ENCODE results near the gene BDH1.
"Not testable (repeated sequence)": the region's sequence is repeated elsewhere in the genome, so short reads cannot be mapped to it uniquely, and the experiment has no call there.

Gene BDH1

DNA sequence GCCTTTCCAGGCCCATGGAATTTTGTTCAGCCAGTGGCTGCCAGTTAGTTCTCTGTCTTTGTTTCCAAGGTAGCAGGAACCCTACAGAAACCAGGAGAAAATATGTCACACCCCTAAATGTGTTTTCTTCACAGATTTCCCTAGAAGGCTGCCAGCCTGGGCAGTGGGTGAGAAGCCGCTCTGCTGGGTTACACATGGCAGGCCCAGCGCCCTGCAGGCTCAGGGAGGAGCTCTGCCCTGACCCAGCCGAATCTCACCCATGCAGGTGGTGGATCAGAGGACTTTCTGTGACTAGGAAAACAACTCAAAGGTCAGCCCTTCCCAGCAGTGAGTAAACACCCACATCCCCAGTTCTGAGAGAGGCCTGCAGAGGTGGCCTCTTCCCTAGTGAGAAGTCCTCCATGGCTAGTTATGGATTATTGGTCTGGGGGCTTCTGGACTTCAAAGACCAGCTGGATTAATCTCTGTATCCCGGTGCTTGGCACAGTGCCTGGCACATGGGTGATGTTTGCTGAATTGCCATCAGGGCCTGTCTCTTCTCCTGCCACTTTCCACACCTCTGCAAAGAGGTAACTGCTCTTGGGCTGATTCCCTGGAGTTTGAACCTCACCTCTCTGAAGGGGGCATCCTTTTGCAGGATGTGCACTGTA lies 34.7 kb upstream of the BDH1 start:
- Histone ChIP-seq H3K4ac (ENCODE audit: low read depth in 1 of 2, low read length in 2 of 2) (no peak overlapping the region), H2BK5ac (ENCODE audit: low read depth, low read length, poor library complexity, severe bottlenecking) (no peak overlapping the region), H3K79me1 (replicated peaks; ENCODE audit: low read length, poor library complexity, severe bottlenecking) (no peaks in the 10 kb centered on the region), H2BK12ac (ENCODE audit: low read length in 2 of 2) (no peak overlapping the region), H4K91ac (ENCODE audit: low read length) (no peak overlapping the region), H3K4me1 (ENCODE audit: control insufficient read depth, insufficient read depth, low read depth, low read length) (peaks cover 8% of the 10 kb centered on the region), H2AK5ac (ENCODE audit: low read length, severe bottlenecking) (no peak overlapping the region), H2BK120ac (ENCODE audit: low read depth, low read length) (no peak overlapping the region), H3K27me3 (ENCODE audit: control insufficient read depth in 1 of 2, insufficient read depth in 1 of 2, low read length in 2 of 2) (no peaks in the 10 kb centered on the region), H3K27ac (ENCODE audit: low read length, poor library complexity, severe bottlenecking) (no peak overlapping the region), H4K8ac (ENCODE audit: low read length) (no peak overlapping the region), H3K18ac (ENCODE audit: low read depth in 1 of 2, low read length in 2 of 2) (no peak overlapping the region), H3K9me3 (ENCODE audit: control insufficient read depth, low read length) (no peaks in the 10 kb centered on the region), H3K9ac (ENCODE audit: low read length) (no peak overlapping the region), H2AFZ (ENCODE audit: low read depth, low read length) (no peak overlapping the region), H3K4me3 (ENCODE audit: insufficient read depth in 1 of 2, low read depth in 1 of 2, low read length in 2 of 2) (no peak overlapping the region), H3K14ac (ENCODE audit: low read length in 2 of 2) (no peak overlapping the region), H3K4me2 (ENCODE audit: low read length, poor library complexity, severe bottlenecking) (no peak overlapping the region), H3K36me3 (ENCODE audit: control insufficient read depth in 1 of 2, insufficient read depth in 2 of 2, low read depth in 1 of 2, low read length in 2 of 2) (peaks cover 0 to 5% of the 10 kb centered on the region in 2 experiments), H3K23ac (ENCODE audit: low read length in 2 of 2) (no peak overlapping the region), H2BK15ac (ENCODE audit: low read depth, poor library complexity, severe bottlenecking) (no peak overlapping the region)
- no peak for DNase-seq
- WGBS: 90% methylated on average over 3 of the region's 4 CpGs

- no peak overlapping the region for H2AFZ ChIP-seq (ENCODE audit: low read depth, low read length)
These were observed 33.8 kb upstream of the BDH1 start for GRCh38 chr3:197589545-197589944.

DNA sequence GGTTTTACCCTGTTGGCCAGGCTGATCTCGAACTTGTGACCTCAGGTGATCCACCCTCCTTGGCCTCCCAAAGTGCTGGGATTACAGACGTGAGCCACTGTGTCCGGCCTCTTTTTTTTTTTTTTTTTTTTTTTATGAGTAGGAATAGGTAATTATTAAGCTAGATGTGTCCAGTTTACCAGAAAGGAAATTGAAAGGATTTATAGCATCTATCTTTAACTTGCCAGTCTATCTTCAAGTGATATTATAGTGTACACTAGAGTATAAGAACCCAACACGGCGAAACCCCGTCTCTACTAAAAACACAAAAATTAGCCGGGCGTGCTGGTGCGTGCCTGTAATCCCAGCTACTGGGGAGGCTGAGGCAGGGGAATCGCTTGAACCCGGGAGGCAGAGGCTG lies 31.0 kb upstream of the BDH1 start:
- WGBS: 93% methylated on average over 7 of the region's 11 CpGs
- not testable (repeated sequence) for H2BK5ac ChIP-seq (ENCODE audit: low read depth, low read length, poor library complexity, severe bottlenecking); H3K9me3 ChIP-seq (ENCODE audit: control insufficient read depth, low read length); H3K4ac ChIP-seq (ENCODE audit: low read depth in 1 of 2, low read length in 2 of 2); H3K36me3 ChIP-seq (ENCODE audit: control insufficient read depth in 1 of 2, insufficient read depth in 2 of 2, low read depth in 1 of 2, low read length in 2 of 2); H3K18ac ChIP-seq (ENCODE audit: low read depth in 1 of 2, low read length in 2 of 2); H3K4me3 ChIP-seq (ENCODE audit: insufficient read depth in 1 of 2, low read depth in 1 of 2, low read length in 2 of 2); H3K14ac ChIP-seq (ENCODE audit: low read length in 2 of 2); H3K79me1 ChIP-seq (replicated peaks; ENCODE audit: low read length, poor library complexity, severe bottlenecking); H2BK12ac ChIP-seq (ENCODE audit: low read length in 2 of 2); H2BK120ac ChIP-seq (ENCODE audit: low read depth, low read length); H4K91ac ChIP-seq (ENCODE audit: low read length); H2BK15ac ChIP-seq (ENCODE audit: low read depth, poor library complexity, severe bottlenecking); H3K23ac ChIP-seq (ENCODE audit: low read length in 2 of 2); DNase-seq; H3K4me2 ChIP-seq (ENCODE audit: low read length, poor library complexity, severe bottlenecking); H4K8ac ChIP-seq (ENCODE audit: low read length); H2AFZ ChIP-seq (ENCODE audit: low read depth, low read length); H3K27me3 ChIP-seq (ENCODE audit: control insufficient read depth in 1 of 2, insufficient read depth in 1 of 2, low read length in 2 of 2); H2AK5ac ChIP-seq (ENCODE audit: low read length, severe bottlenecking); H3K27ac ChIP-seq (ENCODE audit: low read length, poor library complexity, severe bottlenecking); H3K9ac ChIP-seq (ENCODE audit: low read length); H3K4me1 ChIP-seq (ENCODE audit: control insufficient read depth, insufficient read depth, low read depth, low read length)

More at GRCh38 chr3:197589545-197589944, 33.8 kb upstream of the BDH1 start:
- Histone ChIP-seq H4K8ac (ENCODE audit: low read length) (no peak overlapping the region), H2BK5ac (ENCODE audit: low read depth, low read length, poor library complexity, severe bottlenecking) (no peak overlapping the region), H2AK5ac (ENCODE audit: low read length, severe bottlenecking) (no peak overlapping the region), H3K4me2 (ENCODE audit: low read length, poor library complexity, severe bottlenecking) (no peak overlapping the region), H3K9ac (ENCODE audit: low read length) (no peak overlapping the region), H3K14ac (ENCODE audit: low read length in 2 of 2) (no peak overlapping the region), H3K4ac (ENCODE audit: low read depth in 1 of 2, low read length in 2 of 2) (no peak overlapping the region), H3K4me1 (ENCODE audit: control insufficient read depth, insufficient read depth, low read depth, low read length) (peaks cover 8% of the 10 kb centered on the region), H3K79me1 (replicated peaks; ENCODE audit: low read length, poor library complexity, severe bottlenecking) (no peaks in the 10 kb centered on the region), H3K9me3 (ENCODE audit: control insufficient read depth, low read length) (no peaks in the 10 kb centered on the region), H2BK12ac (ENCODE audit: low read length in 2 of 2) (no peak overlapping the region), H4K91ac (ENCODE audit: low read length) (no peak overlapping the region), H2BK15ac (ENCODE audit: low read depth, poor library complexity, severe bottlenecking) (no peak overlapping the region), H3K4me3 (ENCODE audit: insufficient read depth in 1 of 2, low read depth in 1 of 2, low read length in 2 of 2) (no peak overlapping the region), H3K27ac (ENCODE audit: low read length, poor library complexity, severe bottlenecking) (no peak overlapping the region), H3K27me3 (ENCODE audit: control insufficient read depth in 1 of 2, insufficient read depth in 1 of 2, low read length in 2 of 2) (no peaks in the 10 kb centered on the region), H3K23ac (ENCODE audit: low read length in 2 of 2) (no peak overlapping the region), H3K18ac (ENCODE audit: low read depth in 1 of 2, low read length in 2 of 2) (no peak overlapping the region), H2BK120ac (ENCODE audit: low read depth, low read length) (no peak overlapping the region), H3K36me3 (ENCODE audit: control insufficient read depth in 1 of 2, insufficient read depth in 2 of 2, low read depth in 1 of 2, low read length in 2 of 2) (peaks cover 0 to 5% of the 10 kb centered on the region in 2 experiments)
- 97% methylated on average over 10 of the region's 13 CpGs for WGBS
- DNase-seq: no peak

DNA sequence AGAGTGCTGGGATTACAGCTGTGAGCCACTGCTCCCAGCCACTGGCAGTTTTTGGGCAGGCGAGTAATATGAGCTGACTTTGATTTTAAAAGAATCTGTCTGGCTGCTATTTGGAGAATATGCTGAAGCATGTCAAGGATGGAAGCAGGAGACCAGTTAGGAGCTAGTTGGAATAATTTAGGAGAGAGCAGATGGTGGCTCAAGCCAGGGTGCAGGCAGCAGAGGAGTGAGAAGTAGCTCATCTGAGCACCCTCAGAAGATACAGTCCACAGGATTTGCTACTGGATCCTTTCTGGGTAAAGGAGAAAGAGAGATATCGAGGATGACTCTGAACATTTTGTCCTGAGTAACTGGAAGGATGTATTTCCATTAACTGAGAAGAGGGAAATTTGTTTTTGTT lies 30.4 kb upstream of the BDH1 start:
- no peak overlapping the region for H2BK15ac ChIP-seq (ENCODE audit: low read depth, poor library complexity, severe bottlenecking)
- no peak overlapping the region for H3K27ac ChIP-seq (ENCODE audit: low read length, poor library complexity, severe bottlenecking)
- H2BK12ac ChIP-seq (ENCODE audit: low read length in 2 of 2): no peak overlapping the region
- H3K4me2 ChIP-seq (ENCODE audit: low read length, poor library complexity, severe bottlenecking): no peak overlapping the region
- no peak overlapping the region for H3K18ac ChIP-seq (ENCODE audit: low read depth in 1 of 2, low read length in 2 of 2)
- H4K8ac ChIP-seq (ENCODE audit: low read length): no peak overlapping the region
- H3K14ac ChIP-seq (ENCODE audit: low read length in 2 of 2): no peak overlapping the region
- H2AFZ ChIP-seq (ENCODE audit: low read depth, low read length): no peak overlapping the region
- WGBS: 89% methylated on average over 2 of the region's 2 CpGs
- no peak overlapping the region for H3K4me3 ChIP-seq (ENCODE audit: insufficient read depth in 1 of 2, low read depth in 1 of 2, low read length in 2 of 2)
- H2BK120ac ChIP-seq (ENCODE audit: low read depth, low read length): no peak overlapping the region
- H2AK5ac ChIP-seq (ENCODE audit: low read length, severe bottlenecking): no peak overlapping the region
- no peak overlapping the region for H2BK5ac ChIP-seq (ENCODE audit: low read depth, low read length, poor library complexity, severe bottlenecking)
- no peak overlapping the region for H4K91ac ChIP-seq (ENCODE audit: low read length)
- no peaks in the 10 kb centered on the region for H3K9me3 ChIP-seq (ENCODE audit: control insufficient read depth, low read length)
- no peaks in the 10 kb centered on the region for H3K79me1 ChIP-seq (replicated peaks; ENCODE audit: low read length, poor library complexity, severe bottlenecking)
- no peaks in the 10 kb centered on the region for H3K36me3 ChIP-seq (ENCODE audit: control insufficient read depth in 1 of 2, insufficient read depth in 2 of 2, low read depth in 1 of 2, low read length in 2 of 2)
- H3K4me1 ChIP-seq (ENCODE audit: control insufficient read depth, insufficient read depth, low read depth, low read length): peaks cover 5% of the 10 kb centered on the region
- no peak overlapping the region for H3K9ac ChIP-seq (ENCODE audit: low read length)
- no peak overlapping the region for H3K23ac ChIP-seq (ENCODE audit: low read length in 2 of 2)
- H3K4ac ChIP-seq (ENCODE audit: low read depth in 1 of 2, low read length in 2 of 2): no peak overlapping the region
- no peaks in the 10 kb centered on the region for H3K27me3 ChIP-seq (ENCODE audit: control insufficient read depth in 1 of 2, insufficient read depth in 1 of 2, low read length in 2 of 2)
- no peak for DNase-seq
